ENCODE data around the gene ITPR2.
"Not testable (repeated sequence)": the region's sequence is repeated elsewhere in the genome, so short reads cannot be mapped to it uniquely, and the experiment has no call there.

ITPR2 gene

DNA sequence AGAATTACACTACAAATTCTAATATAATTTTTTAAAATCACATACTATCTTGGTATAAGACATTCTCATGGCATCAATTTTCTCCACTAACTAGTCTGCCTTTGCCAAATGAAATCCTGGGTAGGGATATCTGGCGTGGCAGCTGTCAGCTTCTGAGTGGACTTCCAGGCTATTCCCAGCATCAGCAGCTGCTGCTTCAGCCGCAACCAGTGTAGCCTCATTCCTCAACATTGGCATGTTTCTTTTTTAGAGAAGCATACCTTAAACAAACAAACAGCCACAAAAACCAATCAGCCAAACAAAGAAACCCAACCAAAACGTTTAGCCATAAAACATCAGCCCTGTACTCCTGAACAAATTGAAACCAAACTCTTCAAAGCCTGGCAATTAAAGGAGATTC, 401.8 kb downstream of the ITPR2 start:
- FAIRE-seq = no peak
- no peak for TF ChIP-seq POLR2AphosphoS5 (IDR thresholded peaks at IDR 0.05; ENCODE audit: low read depth, low read length)
- DNase-seq (ENCODE audit: insufficient read length) = no peak

DNA sequence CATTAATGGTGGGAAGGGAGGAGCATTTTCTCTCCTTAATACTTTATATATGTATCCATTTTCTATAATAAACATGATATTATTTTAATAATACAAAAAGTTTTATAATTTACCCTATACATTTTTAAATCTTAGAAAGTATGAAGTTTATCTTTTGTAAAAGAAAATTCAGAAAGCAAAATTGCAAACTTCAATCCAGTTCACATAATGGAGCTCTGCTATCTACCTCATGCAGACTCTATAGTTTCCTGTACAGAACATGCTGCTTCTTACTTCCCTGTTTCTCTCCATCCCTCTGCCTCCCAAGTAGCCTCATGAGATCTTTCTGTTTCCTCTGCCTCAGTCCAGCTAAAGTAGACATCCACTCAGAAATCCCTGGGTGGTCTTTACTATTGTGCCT, 402.4 kb downstream of the ITPR2 start:
- DNase-seq (ENCODE audit: insufficient read length); FAIRE-seq: not testable (repeated sequence)

DNA sequence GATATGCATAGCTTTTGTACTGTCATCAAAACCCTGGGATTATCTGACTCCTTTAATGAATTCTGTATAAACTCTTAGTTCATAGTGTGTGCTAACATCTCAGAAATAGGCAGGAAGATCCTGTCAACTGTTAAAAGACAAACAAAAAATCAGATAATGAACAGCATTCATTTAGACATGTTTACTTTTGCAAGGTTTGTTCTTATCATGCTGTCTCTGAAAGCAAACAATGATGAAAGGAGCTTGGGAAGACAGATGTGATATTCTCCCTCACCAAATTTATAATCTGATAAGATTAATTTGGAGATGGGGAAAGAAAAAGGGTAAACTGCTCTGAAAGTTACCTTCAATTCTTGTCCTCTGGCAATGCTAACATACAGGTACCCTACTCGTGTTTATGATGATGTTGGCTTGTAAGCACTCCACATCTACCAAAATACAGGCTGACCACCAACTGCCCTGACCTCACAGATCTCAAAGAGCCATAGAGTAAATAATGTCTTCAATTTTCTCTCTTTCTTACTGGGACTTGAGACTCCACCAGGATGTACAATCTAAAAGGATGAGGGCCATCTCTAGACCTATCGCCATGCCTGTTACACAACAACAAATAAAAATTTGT, 403.8 kb downstream of the ITPR2 start:
- FAIRE-seq (no peak), DNase-seq (ENCODE audit: insufficient read length) (no peak)
- TF ChIP-seq POLR2AphosphoS5 (IDR thresholded peaks at IDR 0.05; ENCODE audit: low read depth, low read length) (no peak), TAF1 (IDR thresholded peaks at IDR 0.05; ENCODE audit: borderline replicate concordance, low read depth, low read length) (no peak), POLR2A (IDR thresholded peaks at IDR 0.05; ENCODE audit: low read depth, low read length) (no peak)

DNA sequence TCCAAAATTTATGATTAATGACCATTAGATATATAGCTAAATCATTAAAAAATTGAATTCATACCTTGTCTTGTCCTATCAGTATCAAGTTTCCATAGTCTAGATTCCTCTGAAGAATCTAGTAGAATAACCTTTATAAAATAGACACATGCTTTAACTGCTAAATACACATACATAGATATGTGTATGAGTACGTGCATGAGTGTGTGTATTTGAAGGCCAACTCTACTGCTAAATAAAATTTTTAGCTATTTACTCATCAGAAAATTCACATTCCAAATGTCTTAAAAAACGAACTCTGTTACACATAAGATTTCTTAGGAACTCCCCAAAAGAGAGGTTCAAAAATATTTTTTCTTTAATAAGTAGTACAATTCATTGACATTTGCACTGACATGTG, 404.6 kb downstream of the ITPR2 start:
- DNase-seq (ENCODE audit: insufficient read length) (no peak), FAIRE-seq (no peak)
- TF ChIP-seq POLR2A (IDR thresholded peaks at IDR 0.05; ENCODE audit: low read depth, low read length) = no peak
- no peak for TF ChIP-seq POLR2AphosphoS5 (IDR thresholded peaks at IDR 0.05; ENCODE audit: low read depth, low read length)

DNA sequence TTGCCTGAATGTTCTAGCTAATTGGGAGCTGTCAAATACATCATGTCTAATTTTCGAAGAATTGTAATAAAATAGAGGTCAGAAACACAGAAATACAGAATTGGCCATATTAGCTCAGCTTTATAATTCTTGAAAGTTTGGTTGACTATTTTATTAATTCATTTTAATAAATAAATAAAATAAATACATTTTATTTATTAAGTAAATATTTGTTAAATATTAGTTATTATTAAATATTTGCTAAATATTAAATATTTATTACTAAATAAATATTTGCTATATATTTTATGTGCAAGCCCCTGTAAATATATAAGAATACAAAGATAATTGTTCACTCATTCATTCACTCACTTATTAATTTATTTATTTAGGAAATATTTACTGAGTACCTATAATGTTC, 406.3 kb downstream of the ITPR2 start:
- TF ChIP-seq POLR2A (IDR thresholded peaks at IDR 0.05; ENCODE audit: low read depth, low read length) (no peak), POLR2AphosphoS5 (IDR thresholded peaks at IDR 0.05; ENCODE audit: low read depth, low read length) (no peak), TAF1 (IDR thresholded peaks at IDR 0.05; ENCODE audit: borderline replicate concordance, low read depth, low read length) (no peak)
- no peak for FAIRE-seq

DNA sequence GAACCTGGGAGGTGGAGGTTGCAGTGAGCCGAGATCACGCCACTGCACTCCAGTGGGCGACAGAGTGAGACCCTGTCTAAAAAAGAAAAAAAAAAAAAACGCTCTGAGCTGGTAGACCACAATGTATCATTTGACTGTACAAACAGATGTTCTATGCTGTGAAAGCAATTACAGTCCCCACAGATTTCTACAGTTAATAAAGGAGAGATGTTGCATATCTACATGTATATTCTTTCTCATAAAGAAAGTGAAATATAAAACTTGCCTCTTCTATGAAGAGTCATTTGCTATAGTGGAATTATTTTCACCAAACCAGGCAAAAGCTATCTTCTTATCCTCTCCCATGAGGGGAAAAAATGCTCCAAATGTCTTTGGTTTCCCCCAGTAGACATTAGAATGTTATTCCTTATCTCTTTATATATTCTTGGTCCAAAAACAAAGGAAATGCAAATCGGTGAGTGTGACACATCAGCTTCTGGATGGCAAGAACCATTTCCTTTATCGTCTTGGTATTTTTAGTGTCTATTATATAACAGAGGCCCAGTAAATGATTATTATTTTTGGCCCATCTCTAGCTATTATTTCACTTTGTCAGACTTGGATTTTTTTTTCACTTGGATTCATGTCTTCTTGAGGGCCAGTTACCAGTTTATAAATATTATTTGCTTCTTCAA, 407.3 kb downstream of the ITPR2 start:
- FAIRE-seq (peak; percentile 42), DNase-seq (ENCODE audit: insufficient read length) (no peak)
- TF ChIP-seq POLR2A (IDR thresholded peaks at IDR 0.05; ENCODE audit: low read depth, low read length) = no peak
- TF ChIP-seq TAF1 (IDR thresholded peaks at IDR 0.05; ENCODE audit: borderline replicate concordance, low read depth, low read length) = no peak
- TF ChIP-seq POLR2AphosphoS5 (IDR thresholded peaks at IDR 0.05; ENCODE audit: low read depth, low read length) = no peak

More for the DNA sequence above, 406.3 kb downstream of the ITPR2 start:
- no peak for DNase-seq (ENCODE audit: insufficient read length)

DNA sequence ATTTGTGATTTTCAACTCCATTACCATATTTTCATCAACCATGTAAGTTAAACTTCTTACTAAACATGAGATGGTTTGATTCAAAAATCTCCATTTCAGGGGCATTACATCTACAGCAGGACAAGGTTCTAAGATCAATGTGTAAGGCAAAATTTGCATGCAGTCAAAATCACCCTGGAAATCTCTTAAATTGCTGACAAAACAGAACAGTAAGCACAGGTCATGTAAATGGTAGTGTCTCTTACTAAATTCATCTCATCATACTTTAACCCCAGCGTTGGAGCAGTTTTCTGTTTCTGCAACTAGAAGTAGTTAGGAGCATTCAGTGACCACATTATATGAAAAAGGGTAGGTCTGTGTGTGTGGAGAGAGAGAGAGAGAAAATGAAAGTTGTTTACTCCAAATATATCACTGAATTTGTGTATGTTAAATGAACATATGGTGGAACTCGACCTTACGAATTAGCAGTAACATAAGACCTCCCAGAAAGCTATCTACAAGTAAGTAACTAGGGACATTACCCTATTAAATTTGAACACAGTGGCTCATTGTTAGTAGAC, 410.1 kb downstream of the ITPR2 start:
- DNase-seq (ENCODE audit: insufficient read length) (no peak), FAIRE-seq (peak; percentile 79)
- TF ChIP-seq POLR2AphosphoS5 (IDR thresholded peaks at IDR 0.05; ENCODE audit: low read depth, low read length) = no peak
- TF ChIP-seq TAF1 (IDR thresholded peaks at IDR 0.05; ENCODE audit: borderline replicate concordance, low read depth, low read length) = no peak
- TF ChIP-seq POLR2A (IDR thresholded peaks at IDR 0.05; ENCODE audit: low read depth, low read length) = no peak

DNA sequence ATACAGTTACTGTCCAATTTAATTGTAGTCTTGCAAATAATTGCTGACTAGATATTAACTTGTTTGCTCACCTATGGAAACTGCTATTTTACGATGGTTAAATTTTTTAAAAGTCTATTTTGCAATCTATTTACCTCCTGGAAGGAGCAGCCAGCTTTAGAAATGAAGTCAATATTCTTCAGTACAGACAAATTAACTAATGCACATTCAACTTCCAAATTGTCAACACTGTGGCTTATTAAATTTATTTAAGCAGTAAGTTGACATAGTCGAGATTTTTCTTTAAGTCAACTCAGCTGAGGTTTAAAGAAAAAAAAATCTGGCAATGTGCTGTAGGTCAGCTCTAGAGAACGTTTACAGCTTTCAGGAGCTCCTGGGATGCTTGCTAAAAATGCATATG, 416.4 kb downstream of the ITPR2 start:
- FAIRE-seq (no peak), DNase-seq (ENCODE audit: insufficient read length) (no peak)
- TF ChIP-seq POLR2AphosphoS5 (IDR thresholded peaks at IDR 0.05; ENCODE audit: low read depth, low read length) (no peak), POLR2A (IDR thresholded peaks at IDR 0.05; ENCODE audit: low read depth, low read length) (no peak), TAF1 (IDR thresholded peaks at IDR 0.05; ENCODE audit: borderline replicate concordance, low read depth, low read length) (no peak)

DNA sequence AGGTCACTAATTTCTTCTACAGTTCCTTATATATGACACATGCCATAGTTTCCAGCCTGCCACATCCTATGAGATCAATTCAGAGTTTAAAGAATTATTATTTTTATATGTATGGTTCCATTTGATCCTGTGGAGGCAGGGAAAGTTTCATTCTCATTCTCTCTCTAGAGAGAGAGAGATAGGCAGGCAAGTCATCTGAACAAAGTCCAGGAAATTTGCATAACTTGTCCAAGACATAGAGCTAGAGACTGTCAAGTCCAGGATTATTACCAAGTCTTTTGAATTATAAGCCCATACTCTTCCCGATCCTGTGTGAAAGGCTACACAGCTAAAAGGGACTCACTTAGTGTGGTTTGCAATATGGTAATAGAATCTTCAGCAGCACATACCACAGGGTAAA, 422.3 kb downstream of the ITPR2 start:
- no peak for FAIRE-seq
- no peak for TF ChIP-seq TAF1 (IDR thresholded peaks at IDR 0.05; ENCODE audit: borderline replicate concordance, low read depth, low read length)
- no peak for TF ChIP-seq POLR2AphosphoS5 (IDR thresholded peaks at IDR 0.05; ENCODE audit: low read depth, low read length)
- TF ChIP-seq POLR2A (IDR thresholded peaks at IDR 0.05; ENCODE audit: low read depth, low read length) = no peak
- no peak for DNase-seq (ENCODE audit: insufficient read length)

DNA sequence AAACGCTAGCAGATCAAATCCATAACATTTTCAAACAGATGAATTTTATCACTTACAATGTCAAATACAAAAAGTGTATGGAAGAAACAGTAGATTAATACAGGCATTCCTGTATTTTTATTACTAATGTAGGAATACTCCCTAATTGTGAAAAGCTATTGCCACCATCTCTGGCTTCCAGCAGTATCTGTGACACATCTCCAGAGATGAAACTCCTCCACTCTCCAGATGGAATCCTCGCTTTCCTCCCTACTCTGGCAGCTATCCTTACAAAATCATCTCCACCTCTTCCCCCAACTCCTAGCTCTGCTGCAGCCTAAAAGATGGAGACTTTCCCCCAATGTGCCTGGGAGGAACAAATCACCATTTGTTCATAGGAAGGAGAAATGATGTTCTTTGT, 426.2 kb downstream of the ITPR2 start:
- FAIRE-seq = no peak
- TF ChIP-seq POLR2A (IDR thresholded peaks at IDR 0.05; ENCODE audit: low read depth, low read length) (no peak), POLR2AphosphoS5 (IDR thresholded peaks at IDR 0.05; ENCODE audit: low read depth, low read length) (no peak)

DNA sequence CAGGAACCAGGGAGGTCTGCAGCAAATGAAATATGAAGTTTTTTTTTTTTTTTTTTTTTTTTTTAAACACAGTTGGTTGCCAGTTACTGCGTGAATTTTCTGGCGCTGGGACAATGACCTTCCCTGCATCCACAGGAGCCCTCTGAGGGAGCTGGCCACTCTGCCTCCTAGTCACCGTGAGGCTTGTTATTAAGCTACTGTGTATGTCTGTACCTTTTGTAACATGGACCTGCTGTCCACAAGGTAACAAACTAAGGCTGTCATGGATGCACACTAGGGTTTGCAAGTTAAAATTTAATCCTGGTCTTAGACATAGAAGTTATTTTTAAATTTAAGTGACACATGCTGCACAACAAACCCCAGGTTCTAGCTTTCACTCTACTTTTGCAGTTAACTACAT, 426.6 kb downstream of the ITPR2 start:
- no peak for DNase-seq (ENCODE audit: insufficient read length)
- TF ChIP-seq POLR2AphosphoS5 (IDR thresholded peaks at IDR 0.05; ENCODE audit: low read depth, low read length) (no peak), TAF1 (IDR thresholded peaks at IDR 0.05; ENCODE audit: borderline replicate concordance, low read depth, low read length) (no peak), POLR2A (IDR thresholded peaks at IDR 0.05; ENCODE audit: low read depth, low read length) (no peak)
- peak; percentile 40 for FAIRE-seq

More for the DNA sequence above, 426.2 kb downstream of the ITPR2 start:
- no peak for DNase-seq (ENCODE audit: insufficient read length)

DNA sequence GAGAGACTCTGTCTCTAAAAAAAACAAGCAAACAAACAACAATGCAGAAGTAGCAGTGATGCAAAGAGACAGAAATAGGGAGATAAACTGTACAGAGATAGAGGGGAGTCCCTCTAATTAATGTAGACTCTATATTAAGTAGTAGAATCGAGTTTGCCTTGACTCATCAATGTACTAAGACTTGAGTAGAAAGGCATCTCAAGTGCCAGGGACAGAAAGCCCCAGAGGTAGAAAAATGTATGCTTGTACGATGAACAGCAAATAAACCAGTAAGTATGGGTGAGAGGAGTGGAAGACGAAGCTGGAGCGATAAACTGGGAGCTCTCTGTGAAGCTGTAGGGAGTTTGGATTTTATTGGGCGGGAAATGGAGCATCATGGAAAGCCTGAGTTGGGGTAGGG, 429.4 kb downstream of the ITPR2 start:
- TF ChIP-seq POLR2AphosphoS5 (IDR thresholded peaks at IDR 0.05; ENCODE audit: low read depth, low read length) = no peak
- TF ChIP-seq TAF1 (IDR thresholded peaks at IDR 0.05; ENCODE audit: borderline replicate concordance, low read depth, low read length) = no peak
- TF ChIP-seq POLR2A (IDR thresholded peaks at IDR 0.05; ENCODE audit: low read depth, low read length) = no peak
- no peak for DNase-seq (ENCODE audit: insufficient read length)
- no peak for FAIRE-seq

Measured in GM12892 (cell line).